MM.1S (cell line): ENCODE data around the gene PPP2R2C.

Experiments
- DNase-seq: peaks from one replicate; pipeline ENCODE4 v3.0.0-alpha.2; 2015
- H2AFZ ChIP-seq: fragments of 300-600 bp; sonication (generic); 2 replicates; pipeline ENCODE4 v1.6.0; 2016; ENCODE audit warnings: antibody characterized with exemption, low read length
- H3F3A ChIP-seq: fragments of 300-600 bp; sonication (generic); 2 replicates; pipeline ENCODE4 v1.6.1; 2016; ENCODE audit warnings: mild to moderate bottlenecking, antibody characterized with exemption, low read length, moderate library complexity, mixed read lengths; ENCODE audit not compliant: insufficient read depth
- H3K27ac ChIP-seq: fragments of 300-600 bp; sonication (generic); 2 replicates; pipeline ENCODE4 v1.5.1; 2016; ENCODE audit warnings: mild to moderate bottlenecking, low read length
- H3K27me3 ChIP-seq: fragments of 300-600 bp; sonication (generic); replicated peaks from 2 replicates; pipeline ENCODE4 v1.6.0; 2016; ENCODE audit warnings: low read length; ENCODE audit not compliant: insufficient read depth
- H3K36me3 ChIP-seq: fragments of 300-600 bp; sonication (generic); replicated peaks from 2 replicates; pipeline ENCODE4 v1.6.1; 2016; ENCODE audit warnings: mild to moderate bottlenecking, low read length, mixed read lengths; ENCODE audit not compliant: insufficient read depth
- H3K4me1 ChIP-seq: fragments of 300-600 bp; sonication (generic); 2 replicates; pipeline ENCODE4 v1.6.1; 2016; ENCODE audit warnings: low read length, mixed read lengths
- H3K4me2 ChIP-seq: fragments of 300-600 bp; sonication (generic); 2 replicates; pipeline ENCODE4 v1.6.0; 2016; ENCODE audit warnings: low read depth, low read length
- H3K4me3 ChIP-seq: fragments of 300-600 bp; sonication (generic); 2 replicates; pipeline ENCODE4 v1.5.1; 2016; ENCODE audit warnings: low read length, mixed read lengths
- H3K79me2 ChIP-seq: fragments of 300-600 bp; sonication (generic); 2 replicates; pipeline ENCODE4 v1.6.1; 2016; ENCODE audit warnings: mixed run types, low read length, mixed read lengths
- H3K9ac ChIP-seq: fragments of 300-600 bp; sonication (generic); 2 replicates; pipeline ENCODE4 v1.6.1; 2016; ENCODE audit warnings: low read length, mixed read lengths
- H3K9me2 ChIP-seq: fragments of 300-600 bp; sonication (generic); replicated peaks from 2 replicates; pipeline ENCODE4 v1.6.1; 2016; ENCODE audit warnings: mild to moderate bottlenecking, low read length, mixed read lengths; ENCODE audit not compliant: insufficient read depth
- H3K9me3 ChIP-seq: fragments of 300-600 bp; sonication (generic); replicated peaks from 2 replicates; pipeline ENCODE4 v1.6.1; 2016; ENCODE audit warnings: mild to moderate bottlenecking, low read length, mixed read lengths; ENCODE audit not compliant: insufficient read depth
- H4K20me1 ChIP-seq: fragments of 300-600 bp; sonication (generic); 2 replicates; pipeline ENCODE4 v1.6.1; 2016; ENCODE audit warnings: mild to moderate bottlenecking, low read length, moderate library complexity, mixed read lengths; ENCODE audit not compliant: insufficient read depth
- CTCF ChIP-seq: fragments of 300-600 bp; sonication (generic); IDR thresholded peaks from 2 replicates; pipeline ENCODE4 v1.5.1; 2016; ENCODE audit warnings: antibody characterized with exemption, low read length, mixed read lengths
- EZH2 ChIP-seq: fragments of 300-600 bp; sonication (generic); optimal IDR thresholded peaks from 2 replicates; pipeline ENCODE3; 2017; ENCODE audit warnings: low read depth, mild to moderate bottlenecking, antibody characterized with exemption, low read length, mixed read lengths
- EZH2phosphoT487 ChIP-seq: fragments of 300-600 bp; sonication (generic); IDR thresholded peaks from 2 replicates; pipeline ENCODE4 v1.6.1; 2018; ENCODE audit warnings: antibody characterized with exemption, low read length

Gene PPP2R2C

GRCh38 chr4:6375620-6376295, 96.7 kb downstream of the PPP2R2C start:
- Histone ChIP-seq H3K9me3 (no peaks in the 10 kb centered on the region), H3K79me2 (no peaks in the 10 kb centered on the region)

GRCh38 chr4:6374575-6374974, 97.8 kb downstream of the PPP2R2C start:
- TF ChIP-seq EZH2phosphoT487 (no peak), CTCF (no peak), EZH2 (no peak)

More at GRCh38 chr4:6375620-6376295, 96.7 kb downstream of the PPP2R2C start:
- Histone ChIP-seq H3K4me3 (no peak overlapping the region), H3K27ac (no peak overlapping the region), H3K36me3 (no peaks in the 10 kb centered on the region), H3K27me3 (peaks cover 97% of the 10 kb centered on the region), H3F3A (no peaks in the 10 kb centered on the region), H2AFZ (no peak overlapping the region), H3K4me2 (no peak overlapping the region), H4K20me1 (no peaks in the 10 kb centered on the region), H3K4me1 (no peaks in the 10 kb centered on the region), H3K9ac (no peak overlapping the region), H3K9me2 (no peaks in the 10 kb centered on the region)
- no peak for DNase-seq
- no peak for TF ChIP-seq CTCF
- no peak for TF ChIP-seq EZH2
- TF ChIP-seq EZH2phosphoT487 = no peak

GRCh38 chr4:6373541-6374410, 98.6 kb downstream of the PPP2R2C start:
- H3K9me3 ChIP-seq = no peaks in the 10 kb centered on the region
- no peak overlapping the region for H3K4me3 ChIP-seq
- TF ChIP-seq CTCF = no peak
- TF ChIP-seq EZH2 = no peak
- TF ChIP-seq EZH2phosphoT487 = no peak
- H3K9ac ChIP-seq = no peak overlapping the region
- no peak overlapping the region for H3K4me2 ChIP-seq
- no peaks in the 10 kb centered on the region for H3K36me3 ChIP-seq
- no peaks in the 10 kb centered on the region for H3K79me2 ChIP-seq
- H3K4me1 ChIP-seq = no peaks in the 10 kb centered on the region
- H2AFZ ChIP-seq = no peak overlapping the region
- no peaks in the 10 kb centered on the region for H3F3A ChIP-seq
- DNase-seq = no peak
- H3K9me2 ChIP-seq = no peaks in the 10 kb centered on the region
- no peaks in the 10 kb centered on the region for H4K20me1 ChIP-seq
- peaks cover 97% of the 10 kb centered on the region for H3K27me3 ChIP-seq
- no peak overlapping the region for H3K27ac ChIP-seq

More at GRCh38 chr4:6374575-6374974, 97.8 kb downstream of the PPP2R2C start:
- Histone ChIP-seq H3K27ac (no peak overlapping the region), H3K9me3 (no peaks in the 10 kb centered on the region), H3K79me2 (no peaks in the 10 kb centered on the region), H2AFZ (no peak overlapping the region), H4K20me1 (no peaks in the 10 kb centered on the region), H3K4me2 (no peak overlapping the region), H3K36me3 (no peaks in the 10 kb centered on the region), H3K27me3 (peaks cover 97% of the 10 kb centered on the region), H3K4me3 (no peak overlapping the region), H3K4me1 (no peaks in the 10 kb centered on the region), H3K9ac (no peak overlapping the region), H3K9me2 (no peaks in the 10 kb centered on the region), H3F3A (no peaks in the 10 kb centered on the region)
- no peak for DNase-seq
